SK-N-SH treated with all-trans-retinoic acid at 6 μM for 48 hours (cell line): Measurements from ENCODE around the gene NXPH4.

Experiments
- ATAC-seq: fragments of 200-7000 bp; cut with Tn5 transposase; 3 replicates; pipeline ENCODE4 v1.9.1; 2020; ENCODE audit warnings: mild to moderate bottlenecking, moderate library complexity
- ARNTL ChIP-seq: fragments of 450-650 bp; formaldehyde crosslinking; IDR thresholded peaks from 2 replicates; pipeline ENCODE4 v1.5.0; 2020; ENCODE audit warnings: low read depth, mild to moderate bottlenecking, moderate library complexity, borderline replicate concordance
- ESRRG ChIP-seq: fragments of 250-450 bp; sonication (Bioruptor Pico); IDR thresholded peaks from 2 replicates; pipeline ENCODE4 v1.6.1; 2021; ENCODE audit warnings: mild to moderate bottlenecking
- GLIS3 ChIP-seq: fragments of 250-450 bp; sonication (Bioruptor Pico); IDR thresholded peaks from 2 replicates; pipeline ENCODE4 v1.5.0; 2020; ENCODE audit warnings: mild to moderate bottlenecking, moderate library complexity
- ISL1 ChIP-seq: fragments of 250-450 bp; sonication (Bioruptor Pico); IDR thresholded peaks from 2 replicates; pipeline ENCODE4 v2.1.2; 2022; ENCODE audit warnings: mild to moderate bottlenecking, moderate library complexity
- OSR1 ChIP-seq: fragments of 250-450 bp; sonication (Bioruptor Pico); IDR thresholded peaks from 2 replicates; pipeline ENCODE4 v1.8.0; 2022; ENCODE audit warnings: moderate library complexity, mild to moderate bottlenecking, inconsistent platforms
- PPARA ChIP-seq: fragments of 250-450 bp; sonication (Bioruptor Pico); IDR thresholded peaks from 2 replicates; pipeline ENCODE4 v1.5.0; 2020; ENCODE audit warnings: mild to moderate bottlenecking, borderline replicate concordance
- RARB ChIP-seq: fragments of 250-450 bp; sonication (Bioruptor Pico); IDR thresholded peaks from 2 replicates; pipeline ENCODE4 v1.8.0; 2021; ENCODE audit warnings: mild to moderate bottlenecking, moderate library complexity
- TCF4 ChIP-seq: fragments of 250-450 bp; sonication (Bioruptor Pico); IDR thresholded peaks from 2 replicates; pipeline ENCODE4 v1.8.0; 2021; ENCODE audit warnings: mild to moderate bottlenecking, moderate library complexity, borderline replicate concordance
- TOX ChIP-seq: fragments of 250-450 bp; sonication (Bioruptor Pico); IDR thresholded peaks from 2 replicates; pipeline ENCODE4 v1.8.0; 2021; ENCODE audit warnings: mild to moderate bottlenecking, moderate library complexity, borderline replicate concordance
- ZC3H10 ChIP-seq: fragments of 250-450 bp; sonication (Bioruptor Pico); IDR thresholded peaks from 2 replicates; pipeline ENCODE4 v1.5.1; 2021; ENCODE audit warnings: mild to moderate bottlenecking, moderate library complexity
- ZFP30 ChIP-seq: fragments of 450-650 bp; formaldehyde crosslinking; IDR thresholded peaks from 2 replicates; pipeline ENCODE4 v1.5.0; 2022; ENCODE audit warnings: mild to moderate bottlenecking, moderate library complexity
- ZNF565 ChIP-seq: fragments of 450-650 bp; formaldehyde crosslinking; conservative IDR thresholded peaks from 2 replicates; pipeline ENCODE4 v1.5.0; 2020; ENCODE audit warnings: low read depth, mild to moderate bottlenecking, moderate library complexity
- ZNF8 ChIP-seq: fragments of 450-650 bp; formaldehyde crosslinking; IDR thresholded peaks from 2 replicates; pipeline ENCODE4 v1.5.0; 2020; ENCODE audit warnings: mild to moderate bottlenecking, moderate library complexity
- TF ChIP-seq, protein P1 (sequence below): fragments of 250-450 bp; sonication (Bioruptor Pico); IDR thresholded peaks from 2 replicates; pipeline ENCODE4 v1.8.0; 2020; ENCODE audit warnings: mild to moderate bottlenecking, moderate library complexity, borderline replicate concordance
- TF ChIP-seq, protein P2 (sequence below): fragments of 250-450 bp; sonication (Bioruptor Pico); IDR thresholded peaks from 2 replicates; pipeline ENCODE4 v1.5.1; 2020; ENCODE audit warnings: low read depth, mild to moderate bottlenecking, moderate library complexity
- TF ChIP-seq, protein P3 (sequence below): fragments of 250-450 bp; sonication (Bioruptor Pico); IDR thresholded peaks from 2 replicates; pipeline ENCODE4 v1.5.0; 2020; ENCODE audit warnings: mild to moderate bottlenecking, moderate library complexity
- TF ChIP-seq, protein P4 (sequence below): fragments of 250-450 bp; sonication (Bioruptor Pico); IDR thresholded peaks from 2 replicates; pipeline ENCODE4 v1.8.0; 2021; ENCODE audit warnings: low read depth, mild to moderate bottlenecking, moderate library complexity, borderline replicate concordance

The NXPH4 gene

GRCh38 chr12:57255916-57256315 is 39.3 kb downstream of the NXPH4 start:
- no peak for TF ChIP-seq ZC3H10 (CRISPR knock-in tag)
- no peak for TF ChIP-seq TOX
- TF ChIP-seq, protein P1, sequence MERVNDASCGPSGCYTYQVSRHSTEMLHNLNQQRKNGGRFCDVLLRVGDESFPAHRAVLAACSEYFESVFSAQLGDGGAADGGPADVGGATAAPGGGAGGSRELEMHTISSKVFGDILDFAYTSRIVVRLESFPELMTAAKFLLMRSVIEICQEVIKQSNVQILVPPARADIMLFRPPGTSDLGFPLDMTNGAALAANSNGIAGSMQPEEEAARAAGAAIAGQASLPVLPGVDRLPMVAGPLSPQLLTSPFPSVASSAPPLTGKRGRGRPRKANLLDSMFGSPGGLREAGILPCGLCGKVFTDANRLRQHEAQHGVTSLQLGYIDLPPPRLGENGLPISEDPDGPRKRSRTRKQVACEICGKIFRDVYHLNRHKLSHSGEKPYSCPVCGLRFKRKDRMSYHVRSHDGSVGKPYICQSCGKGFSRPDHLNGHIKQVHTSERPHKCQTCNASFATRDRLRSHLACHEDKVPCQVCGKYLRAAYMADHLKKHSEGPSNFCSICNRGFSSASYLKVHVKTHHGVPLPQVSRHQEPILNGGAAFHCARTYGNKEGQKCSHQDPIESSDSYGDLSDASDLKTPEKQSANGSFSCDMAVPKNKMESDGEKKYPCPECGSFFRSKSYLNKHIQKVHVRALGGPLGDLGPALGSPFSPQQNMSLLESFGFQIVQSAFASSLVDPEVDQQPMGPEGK = no peak
- TF ChIP-seq ISL1 (CRISPR knock-in tag) = no peak
- TF ChIP-seq, protein P2, sequence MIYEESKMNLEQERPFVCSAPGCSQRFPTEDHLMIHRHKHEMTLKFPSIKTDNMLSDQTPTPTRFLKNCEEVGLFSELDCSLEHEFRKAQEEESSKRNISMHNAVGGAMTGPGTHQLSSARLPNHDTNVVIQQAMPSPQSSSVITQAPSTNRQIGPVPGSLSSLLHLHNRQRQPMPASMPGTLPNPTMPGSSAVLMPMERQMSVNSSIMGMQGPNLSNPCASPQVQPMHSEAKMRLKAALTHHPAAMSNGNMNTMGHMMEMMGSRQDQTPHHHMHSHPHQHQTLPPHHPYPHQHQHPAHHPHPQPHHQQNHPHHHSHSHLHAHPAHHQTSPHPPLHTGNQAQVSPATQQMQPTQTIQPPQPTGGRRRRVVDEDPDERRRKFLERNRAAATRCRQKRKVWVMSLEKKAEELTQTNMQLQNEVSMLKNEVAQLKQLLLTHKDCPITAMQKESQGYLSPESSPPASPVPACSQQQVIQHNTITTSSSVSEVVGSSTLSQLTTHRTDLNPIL (CRISPR knock-in tag) = no peak
- TF ChIP-seq OSR1 (CRISPR knock-in tag) = no peak
- TF ChIP-seq, protein P3, sequence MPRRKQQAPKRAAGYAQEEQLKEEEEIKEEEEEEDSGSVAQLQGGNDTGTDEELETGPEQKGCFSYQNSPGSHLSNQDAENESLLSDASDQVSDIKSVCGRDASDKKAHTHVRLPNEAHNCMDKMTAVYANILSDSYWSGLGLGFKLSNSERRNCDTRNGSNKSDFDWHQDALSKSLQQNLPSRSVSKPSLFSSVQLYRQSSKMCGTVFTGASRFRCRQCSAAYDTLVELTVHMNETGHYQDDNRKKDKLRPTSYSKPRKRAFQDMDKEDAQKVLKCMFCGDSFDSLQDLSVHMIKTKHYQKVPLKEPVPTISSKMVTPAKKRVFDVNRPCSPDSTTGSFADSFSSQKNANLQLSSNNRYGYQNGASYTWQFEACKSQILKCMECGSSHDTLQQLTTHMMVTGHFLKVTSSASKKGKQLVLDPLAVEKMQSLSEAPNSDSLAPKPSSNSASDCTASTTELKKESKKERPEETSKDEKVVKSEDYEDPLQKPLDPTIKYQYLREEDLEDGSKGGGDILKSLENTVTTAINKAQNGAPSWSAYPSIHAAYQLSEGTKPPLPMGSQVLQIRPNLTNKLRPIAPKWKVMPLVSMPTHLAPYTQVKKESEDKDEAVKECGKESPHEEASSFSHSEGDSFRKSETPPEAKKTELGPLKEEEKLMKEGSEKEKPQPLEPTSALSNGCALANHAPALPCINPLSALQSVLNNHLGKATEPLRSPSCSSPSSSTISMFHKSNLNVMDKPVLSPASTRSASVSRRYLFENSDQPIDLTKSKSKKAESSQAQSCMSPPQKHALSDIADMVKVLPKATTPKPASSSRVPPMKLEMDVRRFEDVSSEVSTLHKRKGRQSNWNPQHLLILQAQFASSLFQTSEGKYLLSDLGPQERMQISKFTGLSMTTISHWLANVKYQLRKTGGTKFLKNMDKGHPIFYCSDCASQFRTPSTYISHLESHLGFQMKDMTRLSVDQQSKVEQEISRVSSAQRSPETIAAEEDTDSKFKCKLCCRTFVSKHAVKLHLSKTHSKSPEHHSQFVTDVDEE = no peak
- TF ChIP-seq ESRRG (CRISPR knock-in tag) = no peak
- no peak for TF ChIP-seq PPARA (CRISPR knock-in tag)
- TF ChIP-seq ARNTL = no peak
- no peak for TF ChIP-seq ZNF8
- no peak for TF ChIP-seq RARB

GRCh38 chr12:57258977-57259970 is 42.7 kb downstream of the NXPH4 start:
- no peak for TF ChIP-seq ZFP30
- TF ChIP-seq, protein P4, sequence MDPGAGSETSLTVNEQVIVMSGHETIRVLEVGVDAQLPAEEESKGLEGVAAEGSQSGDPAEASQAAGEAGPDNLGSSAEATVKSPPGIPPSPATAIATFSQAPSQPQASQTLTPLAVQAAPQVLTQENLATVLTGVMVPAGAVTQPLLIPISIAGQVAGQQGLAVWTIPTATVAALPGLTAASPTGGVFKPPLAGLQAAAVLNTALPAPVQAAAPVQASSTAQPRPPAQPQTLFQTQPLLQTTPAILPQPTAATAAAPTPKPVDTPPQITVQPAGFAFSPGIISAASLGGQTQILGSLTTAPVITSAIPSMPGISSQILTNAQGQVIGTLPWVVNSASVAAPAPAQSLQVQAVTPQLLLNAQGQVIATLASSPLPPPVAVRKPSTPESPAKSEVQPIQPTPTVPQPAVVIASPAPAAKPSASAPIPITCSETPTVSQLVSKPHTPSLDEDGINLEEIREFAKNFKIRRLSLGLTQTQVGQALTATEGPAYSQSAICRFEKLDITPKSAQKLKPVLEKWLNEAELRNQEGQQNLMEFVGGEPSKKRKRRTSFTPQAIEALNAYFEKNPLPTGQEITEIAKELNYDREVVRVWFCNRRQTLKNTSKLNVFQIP (CRISPR knock-in tag) = no peak
- TF ChIP-seq, protein P3 = 0 out of 2 replicates have a peak, but pooled peaks have one; percentile 41
- TF ChIP-seq, protein P2 (CRISPR knock-in tag) = no peak
- no peak for TF ChIP-seq GLIS3
- TF ChIP-seq TCF4 (CRISPR knock-in tag) = peak; percentile 24; the same call in 1 of the 2 replicates
- peak; percentile 61 for TF ChIP-seq ISL1 (CRISPR knock-in tag)
- no peak for TF ChIP-seq ZNF565 (CRISPR knock-in tag)
- no peak for ATAC-seq

More at GRCh38 chr12:57255916-57256315, 39.3 kb downstream of the NXPH4 start:
- ATAC-seq = no peak
